Esophagus muscularis mucosa (tissue), 4 donors: ENCODE results near the gene PLB1. TPM values are rescaled to one million over a fixed set of nuclear protein-coding genes. Genes with fewer than 3 reads are reported as not detected.

Experiments
- DNase-seq: peaks from one replicate; pipeline ENCODE4 v3.0.0-alpha.2; 2017; ENCODE audit errors: extremely low spot score
- H3K27ac ChIP-seq, 4 donors: fragments of 200-600 bp; sonication (generic); replicated peaks in 1 of 4; 1 replicate in 3 of 4; 2 replicates in 1 of 4; pipeline ENCODE4 v1.5.1; 2016 to 2019; ENCODE audit warnings: mild to moderate bottlenecking in 1 of 4
- H3K27me3 ChIP-seq, 4 donors: fragments of 200-600 bp; sonication (generic); one replicate each; pipeline versions ENCODE4 v1.5.1 to v1.6.0; 2016 to 2019
- H3K36me3 ChIP-seq, 4 donors: fragments of 200-600 bp; sonication (generic); one replicate each; pipeline ENCODE4 v1.5.1; 2016 to 2019
- H3K4me1 ChIP-seq, 4 donors: fragments of 200-600 bp; sonication (generic); one replicate each; pipeline ENCODE4 v1.5.1; 2016 to 2019
- H3K4me3 ChIP-seq, 4 donors: fragments of 200-600 bp; sonication (generic); 1 replicate in 2 of 4; 2 replicates in 2 of 4; pipeline ENCODE4 v1.5.1; 2016 to 2019; ENCODE audit warnings: mild to moderate bottlenecking in 4 of 4, moderate library complexity in 1 of 4
- H3K9me3 ChIP-seq, 4 donors: fragments of 200-600 bp; sonication (generic); 1 replicate in 3 of 4; 2 replicates in 1 of 4; pipeline ENCODE4 v1.5.1; 2016 to 2019
- CTCF ChIP-seq, 3 experiments: fragments of 200-600 bp in 2 of 3; fragments of 450-650 bp in 1 of 3; sonication (generic) in 2 of 3; IDR thresholded peaks; one replicate each; pipeline ENCODE4 v1.5.1; 2017 to 2019; ENCODE audit warnings: antibody characterized with exemption in 3 of 3, mild to moderate bottlenecking in 2 of 3, moderate library complexity in 1 of 3
- EP300 ChIP-seq: sonication (generic); formaldehyde crosslinking; IDR thresholded peaks from one replicate; pipeline ENCODE4 v1.6.1; 2017; ENCODE audit warnings: antibody characterized with exemption
- POLR2A ChIP-seq: fragments of 450-650 bp; IDR thresholded peaks from one replicate; pipeline ENCODE4 v1.6.1; 2017; ENCODE audit warnings: antibody characterized with exemption, moderate library complexity, mild to moderate bottlenecking, low read depth
- POLR2AphosphoS5 ChIP-seq, 2 donors: sonication (generic); formaldehyde crosslinking; IDR thresholded peaks; one replicate each; pipeline ENCODE4 v1.6.1; 2017; ENCODE audit warnings: antibody characterized with exemption in 2 of 2
- WGBS: methylation state at CpG from one replicate; pipeline ENCODE4 v1.1.5; 2018; 5-methylcytosine and 5-hydroxymethylcytosine counted together
- intact Hi-C: fragments of 100-400 bp; cut with DNase I; formaldehyde crosslinking; loops from one replicate; pipeline ENCODE4 v1.15.1; 2023
- total RNA-seq, 4 donors: library from RNA; depleted of rRNA; stranded (reverse); fragments of >200 nt; gene quantifications; one replicate each; pipeline versions ENCODE4 v1.1.0 to v1.2.1, GENCODE V29; 2016

The PLB1 gene
- total RNA-seq, 4 donors from 2014 or later: 2.5 to 11.1 (median 7.7) TPM

- Histone ChIP-seq H3K27me3 (no peaks in the 10 kb centered on the region), H3K4me1 (peaks cover 80 to 100% (median 98%) of the 10 kb centered on the region in 4 donors), H3K36me3 (no peaks in the 10 kb centered on the region), H3K27ac (peak overlapping the region; percentile 92 to 98 (median 96)), H3K9me3 (no peaks in the 10 kb centered on the region), H3K4me3 (peak overlapping the region; percentile 12 to 54 (median 31))
- WGBS: 28% methylated on average over 19 of the region's 19 CpGs
- intact Hi-C loops: loop anchor here (5.0 kb wide), 1 partner anchor 37 kb away; no protein-coding TSS in a partner anchor
- DNase-seq: no peak
- TF ChIP-seq EP300 (peak; percentile 82), CTCF (IDR thresholded peaks at IDR 0.05) (peak in 1 of 3 experiments; percentile 15), POLR2AphosphoS5 (IDR thresholded peaks at IDR 0.05) (peak; percentile 89 to 97), POLR2A (no peak)
Measured at GRCh38 chr2:28624793-28625701, 129.2 kb downstream of the PLB1 start.

- DNase-seq: no peak
- intact Hi-C loops: no loop called here
- no peaks in the 10 kb centered on the region for H3K9me3 ChIP-seq
- no peak for TF ChIP-seq CTCF (IDR thresholded peaks at IDR 0.05)
- TF ChIP-seq EP300: no peak
- no peak for TF ChIP-seq POLR2A
- no peak for TF ChIP-seq POLR2AphosphoS5 (IDR thresholded peaks at IDR 0.05)
- peak overlapping the region; percentile 92 to 98 (median 96) for H3K27ac ChIP-seq
- H3K27me3 ChIP-seq: no peaks in the 10 kb centered on the region
- peaks cover 67 to 98% (median 93%) of the 10 kb centered on the region in 4 donors for H3K4me1 ChIP-seq
- 93% methylated on average over 4 of the region's 5 CpGs for WGBS
- H3K36me3 ChIP-seq: no peaks in the 10 kb centered on the region
- no peak overlapping the region for H3K4me3 ChIP-seq
Measured at GRCh38 chr2:28626376-28626775, 130.5 kb downstream of the PLB1 start.

GRCh38 chr2:28626891-28627421 lies 131.1 kb downstream of the PLB1 start:
- Histone ChIP-seq H3K36me3 (no peaks in the 10 kb centered on the region), H3K4me1 (peaks cover 61 to 98% (median 94%) of the 10 kb centered on the region in 4 donors), H3K27ac (peak overlapping the region; percentile 92 to 98 (median 96)), H3K27me3 (no peaks in the 10 kb centered on the region), H3K4me3 (peak overlapping the region in 1 of 4 donors; percentile 9), H3K9me3 (no peaks in the 10 kb centered on the region)
- 34% methylated on average over 3 of the region's 7 CpGs for WGBS
- peak; percentile 95 for DNase-seq
- intact Hi-C loops: no loop called here
- TF ChIP-seq POLR2AphosphoS5 (IDR thresholded peaks at IDR 0.05) (peak; percentile 85 to 93), EP300 (peak; percentile 98), POLR2A (no peak)

- no peak for DNase-seq
- peaks cover 52 to 98% (median 94%) of the 10 kb centered on the region in 4 donors for H3K4me1 ChIP-seq
- H3K27ac ChIP-seq: peak overlapping the region; percentile 92 to 98 (median 96)
- TF ChIP-seq POLR2AphosphoS5 (IDR thresholded peaks at IDR 0.05) (peak; percentile 49 to 73), EP300 (no peak)
- H3K27me3 ChIP-seq: no peaks in the 10 kb centered on the region
- no peaks in the 10 kb centered on the region for H3K9me3 ChIP-seq
- WGBS: 64% methylated on average over 5 of the region's 5 CpGs
- intact Hi-C loops: no loop called here
- H3K36me3 ChIP-seq: no peaks in the 10 kb centered on the region
- H3K4me3 ChIP-seq: no peak overlapping the region
Measured at GRCh38 chr2:28627722-28628480, 132.0 kb downstream of the PLB1 start.

- Histone ChIP-seq H3K4me1 (peaks cover 51 to 98% (median 94%) of the 10 kb centered on the region in 4 donors), H3K27ac (peak overlapping the region; percentile 92 to 98 (median 96)), H3K27me3 (no peaks in the 10 kb centered on the region), H3K9me3 (no peaks in the 10 kb centered on the region), H3K36me3 (no peaks in the 10 kb centered on the region), H3K4me3 (no peak overlapping the region)
- no peak for DNase-seq
- TF ChIP-seq CTCF (IDR thresholded peaks at IDR 0.05) (no peak), EP300 (no peak), POLR2A (no peak), POLR2AphosphoS5 (IDR thresholded peaks at IDR 0.05) (no peak)
- 98% methylated on average over 8 of the region's 8 CpGs for WGBS
- intact Hi-C loops: no loop called here
Measured at GRCh38 chr2:28628506-28628905, 132.6 kb downstream of the PLB1 start.
